ENCODE results near the gene SH3RF3.
"Not testable (repeated sequence)": the region's sequence is repeated elsewhere in the genome, so short reads cannot be mapped to it uniquely, and the experiment has no call there.

Gene SH3RF3

DNA sequence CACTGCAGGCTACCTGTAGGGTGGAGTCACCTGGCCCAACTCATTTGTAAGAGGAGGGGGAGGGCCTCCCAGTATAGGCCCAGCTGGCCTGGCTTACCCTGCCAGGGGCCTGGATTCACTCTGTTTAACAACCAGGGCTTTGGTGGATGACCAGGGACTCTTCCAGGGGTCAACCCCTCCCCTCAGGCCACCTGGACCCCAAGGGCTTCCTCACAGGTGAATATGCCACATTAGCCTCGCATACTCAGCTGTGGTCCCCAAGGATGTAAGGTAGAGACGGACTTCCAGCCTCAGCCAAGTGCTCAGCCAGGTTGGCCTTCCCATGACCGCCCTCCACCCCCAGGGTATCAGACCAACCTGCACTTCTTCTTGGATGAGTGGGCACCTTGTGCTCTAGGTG is 8.8 kb upstream of the SH3RF3 start:
- no peak for DNase-seq

DNA sequence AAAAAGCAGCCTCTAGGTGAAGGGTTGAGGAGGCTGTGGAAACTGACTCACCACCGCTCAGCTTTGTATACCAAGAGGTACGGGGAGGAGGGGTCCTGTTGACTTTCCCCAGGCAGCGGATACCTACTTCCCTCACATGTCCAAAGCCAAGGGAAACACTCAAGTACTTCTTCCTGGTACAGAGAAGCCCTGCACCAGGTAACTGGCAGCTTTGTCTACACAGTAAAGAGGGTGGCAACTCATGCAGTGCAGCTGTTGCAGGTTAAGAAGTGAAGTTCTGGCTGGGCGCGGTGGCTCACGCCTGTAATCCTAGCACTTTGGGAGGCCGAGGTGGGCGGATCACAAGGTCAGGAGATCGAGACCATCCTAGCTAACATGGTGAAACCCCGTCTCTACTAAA is 8.3 kb upstream of the SH3RF3 start:
- DNase-seq: not testable (repeated sequence)

DNA sequence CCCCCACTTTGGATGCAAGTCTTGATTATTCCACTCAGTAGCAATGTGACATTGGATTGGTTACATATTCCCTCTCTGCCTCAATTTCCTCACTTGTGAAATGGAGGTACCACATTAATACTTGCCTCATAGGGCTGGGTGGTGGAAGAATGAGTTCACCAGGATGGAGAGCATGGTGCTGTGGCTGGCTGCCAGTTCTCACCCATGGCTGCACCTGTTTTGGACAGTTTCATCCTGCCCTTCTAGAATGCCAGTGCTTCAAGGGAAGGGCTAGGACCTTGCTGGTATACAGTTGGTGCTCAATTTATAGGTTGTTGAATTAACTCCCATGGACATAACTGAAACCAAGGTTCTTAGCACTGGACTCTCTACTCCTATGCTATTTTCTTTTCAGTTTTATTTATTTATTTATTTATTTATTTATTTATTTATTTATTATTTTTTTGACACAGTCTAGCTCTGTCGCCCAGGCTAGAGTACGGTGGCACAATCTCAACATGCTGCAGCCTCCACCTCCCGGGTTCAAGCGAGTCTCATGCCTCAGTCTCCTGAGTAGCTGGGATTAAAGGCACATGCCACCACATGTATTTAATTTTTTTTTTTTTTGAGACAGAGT is 5.3 kb upstream of the SH3RF3 start:
- no peak for DNase-seq

DNA sequence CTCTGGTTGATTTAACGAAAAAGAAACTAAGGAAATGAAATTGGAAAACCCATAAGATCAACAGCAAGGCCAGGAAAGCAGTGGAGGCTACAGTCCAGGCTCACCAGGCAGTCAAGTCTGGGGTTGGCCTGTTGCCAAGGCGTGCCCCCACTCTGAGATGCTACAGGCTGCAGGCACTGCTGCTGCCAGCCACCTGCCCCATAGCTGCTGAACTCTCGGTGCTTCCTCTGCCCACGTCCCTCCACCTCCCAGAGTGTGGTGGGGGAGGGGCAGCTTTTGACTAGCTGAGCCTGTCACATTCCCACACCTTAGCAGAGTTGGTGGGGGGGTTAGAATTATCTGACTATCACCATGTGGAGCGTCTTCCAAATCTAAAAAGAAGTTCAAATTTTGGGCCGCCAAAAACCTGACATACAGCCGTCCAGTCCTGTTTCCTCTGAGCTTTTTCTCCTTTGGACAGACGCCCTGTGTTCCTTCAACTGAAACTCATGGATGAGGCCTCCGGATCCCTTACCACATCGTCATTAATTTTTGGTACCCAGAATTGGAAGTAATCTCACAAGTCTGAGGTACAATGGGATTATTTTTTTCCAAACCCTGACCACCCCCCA is 3.9 kb upstream of the SH3RF3 start:
- peak; percentile 38 for DNase-seq

DNA sequence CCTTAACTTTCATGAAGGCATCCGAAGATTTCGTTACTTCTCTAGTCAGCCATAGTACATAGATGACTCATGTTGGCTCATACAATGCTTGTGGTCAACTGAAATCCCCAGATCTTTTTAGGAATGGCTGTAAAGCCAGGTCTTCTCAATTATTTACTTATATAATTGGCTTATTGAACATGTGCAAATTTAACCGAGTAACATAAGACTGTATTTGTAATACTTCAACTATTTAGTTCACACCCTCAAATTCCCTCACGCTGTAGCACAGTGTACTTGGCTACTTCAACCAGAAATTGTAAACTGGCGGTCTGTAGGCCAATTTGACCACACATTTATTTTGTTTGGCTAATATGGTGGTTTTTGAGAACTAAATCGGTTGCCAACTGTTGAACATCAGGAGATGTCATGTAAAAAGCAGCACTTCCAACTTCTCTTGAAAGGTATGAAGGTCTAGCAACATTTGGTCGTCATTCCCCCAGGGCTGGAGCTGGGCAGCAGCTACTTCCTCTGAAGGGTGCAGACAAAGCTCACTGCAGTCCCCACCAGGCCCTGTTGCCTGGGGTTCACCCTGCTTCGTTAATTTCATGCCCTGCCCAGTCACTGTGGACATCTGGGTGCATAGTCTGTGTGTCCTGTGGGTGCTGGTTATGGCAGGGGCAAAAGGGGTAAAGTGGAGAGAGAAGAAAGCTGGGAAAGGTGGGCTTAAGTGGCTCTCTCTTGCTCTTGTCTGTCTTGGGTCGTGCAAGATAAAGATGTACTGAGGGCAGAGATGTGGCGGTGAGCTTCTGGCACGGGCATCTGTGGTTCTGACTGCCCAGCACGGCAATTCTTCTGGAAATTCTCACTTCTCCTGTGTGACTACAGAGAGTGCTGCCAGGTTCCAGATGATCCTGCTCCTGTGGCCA is 3.2 kb upstream of the SH3RF3 start:
- no peak for DNase-seq

DNA sequence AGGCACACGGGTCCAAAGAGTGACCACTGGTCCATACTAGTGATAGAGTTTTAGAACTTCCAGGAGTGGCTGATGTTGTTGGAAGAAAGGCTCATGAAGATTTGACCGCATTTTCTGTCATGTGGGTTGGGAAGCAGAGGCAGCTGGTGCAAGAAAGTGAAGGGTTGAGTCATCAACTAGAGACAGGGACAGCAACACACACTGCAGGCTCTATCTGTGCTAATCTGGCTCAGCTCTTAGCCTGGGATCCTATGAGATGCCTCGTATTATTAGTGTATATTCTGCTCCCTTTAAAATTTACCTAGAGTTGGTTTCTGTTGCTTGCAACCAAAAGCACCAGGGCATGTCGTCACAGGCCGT is 2.5 kb upstream of the SH3RF3 start:
- no peak for DNase-seq

DNA sequence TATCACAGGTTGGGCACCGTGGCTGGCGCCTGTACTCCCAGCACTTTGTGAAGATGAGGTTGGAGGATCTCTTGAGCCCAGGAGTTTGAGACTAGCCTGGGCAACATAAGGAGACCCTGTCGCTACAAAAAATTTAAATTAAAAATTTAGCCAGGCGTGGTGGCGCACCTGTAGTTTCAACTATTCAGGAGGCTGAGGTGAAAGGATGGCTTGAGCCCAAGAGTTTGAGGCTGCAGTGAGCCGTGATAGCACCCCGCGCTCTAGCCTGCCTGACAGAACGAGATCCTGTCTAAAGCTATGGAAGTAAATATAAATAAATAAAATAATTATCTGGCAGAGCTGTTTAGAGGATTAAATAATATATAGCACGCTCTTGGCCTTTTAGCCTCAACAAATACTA is 1.4 kb upstream of the SH3RF3 start:
- no peak for DNase-seq

DNA sequence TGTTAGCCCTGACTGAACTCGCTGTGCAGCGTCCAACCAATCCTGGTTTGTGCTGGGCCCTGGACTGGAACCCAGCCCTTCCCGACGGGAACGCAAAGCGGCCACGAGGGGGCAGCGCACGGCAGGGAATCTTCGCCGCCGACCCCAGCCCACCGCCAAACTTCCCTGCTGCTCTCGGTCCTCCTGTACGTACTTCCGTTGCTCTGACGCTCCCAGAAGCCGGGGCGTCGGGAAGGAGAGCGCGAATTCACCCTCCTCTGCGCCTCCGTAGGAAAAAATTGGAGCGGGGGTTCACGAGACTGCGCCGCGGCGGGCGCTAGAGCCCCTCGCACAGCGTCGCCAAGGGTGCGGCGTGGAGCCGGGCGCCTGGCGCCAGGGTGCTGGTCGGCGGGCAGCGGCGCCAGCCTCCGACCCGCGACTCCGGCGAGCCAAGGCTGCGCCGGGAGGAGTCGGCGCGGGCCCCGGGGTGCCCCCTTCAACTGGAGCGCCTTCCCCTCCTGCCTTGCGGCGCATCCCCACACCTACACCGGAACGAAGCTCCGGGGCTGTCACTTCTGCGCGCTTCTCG is 873 bp upstream of the SH3RF3 start:
- DNase-seq: peak; percentile 66

DNA sequence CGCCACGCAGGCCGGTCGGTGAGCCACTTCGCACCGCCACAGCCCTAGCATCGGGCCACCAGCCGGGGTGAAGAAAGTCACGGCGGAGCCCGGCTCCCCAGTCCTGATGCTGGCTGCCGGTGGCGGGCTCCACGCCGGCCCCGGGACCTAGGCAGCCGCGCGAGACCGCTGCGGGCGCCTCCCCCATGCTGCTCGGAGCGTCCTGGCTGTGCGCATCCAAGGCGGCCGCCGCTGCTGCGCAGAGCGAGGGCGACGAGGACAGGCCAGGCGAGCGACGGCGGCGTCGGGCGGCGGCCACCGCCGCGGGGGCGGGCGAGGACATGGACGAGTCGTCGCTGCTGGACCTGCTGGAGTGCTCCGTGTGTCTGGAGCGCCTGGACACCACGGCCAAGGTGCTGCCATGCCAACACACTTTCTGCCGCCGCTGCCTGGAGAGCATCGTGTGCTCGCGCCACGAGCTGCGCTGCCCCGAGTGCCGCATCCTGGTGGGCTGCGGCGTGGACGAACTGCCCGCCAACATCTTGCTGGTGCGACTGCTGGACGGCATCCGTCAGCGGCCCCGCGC is 433 bp downstream of the SH3RF3 start:
- no peak for DNase-seq

DNA sequence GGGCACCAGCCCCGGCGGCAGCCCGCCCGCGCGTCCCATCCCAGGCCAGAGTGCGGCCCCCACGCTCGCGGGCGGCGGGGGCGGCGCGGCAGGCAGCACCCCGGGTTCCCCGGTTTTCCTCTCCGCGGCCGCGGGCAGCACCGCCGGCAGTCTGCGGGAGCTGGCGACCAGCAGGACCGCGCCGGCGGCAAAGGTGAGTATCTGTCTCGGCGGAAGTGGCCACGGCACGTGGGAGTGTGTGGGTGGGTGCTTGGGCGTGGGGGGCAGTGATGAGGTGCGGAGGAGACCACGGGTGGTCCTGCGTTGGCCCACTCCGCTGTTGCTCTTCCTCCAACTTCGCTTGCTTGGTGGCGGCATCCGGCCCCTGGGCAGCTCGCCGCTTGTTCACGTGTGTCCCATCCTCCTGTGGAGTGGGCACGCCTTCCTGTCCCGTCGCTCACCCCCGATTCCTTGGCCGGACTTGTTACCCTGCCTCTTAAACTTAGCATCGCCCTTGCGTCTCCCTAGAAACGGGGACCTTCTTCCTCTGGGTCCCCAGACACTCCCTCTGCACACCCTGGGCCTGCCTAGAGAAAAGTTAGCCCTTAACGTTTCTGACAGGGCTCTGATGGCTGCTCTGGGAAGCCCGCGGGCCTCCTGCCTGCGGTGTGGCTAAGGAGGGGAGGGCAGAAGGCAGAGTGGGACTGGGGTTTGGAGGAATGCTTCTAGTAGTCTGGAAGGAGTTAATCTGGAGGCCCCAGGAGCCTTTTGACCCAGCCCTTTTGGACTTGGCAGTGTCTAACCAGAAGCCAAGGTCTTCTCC is 1.1 kb downstream of the SH3RF3 start:
- DNase-seq: no peak

DNA sequence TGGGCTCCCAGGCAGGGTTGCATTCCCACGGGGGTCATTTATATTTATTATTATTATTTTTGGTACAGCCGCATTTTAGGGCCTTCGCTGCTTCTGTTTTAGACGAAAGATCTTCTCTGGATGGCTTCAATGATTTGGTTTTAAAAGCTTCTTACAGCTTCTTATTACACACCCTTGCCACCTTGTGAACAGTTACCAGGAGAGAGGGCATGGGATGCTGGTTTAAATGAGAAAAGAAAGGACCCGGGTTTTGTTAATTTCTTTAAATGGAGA is 1.7 kb downstream of the SH3RF3 start:
- DNase-seq: no peak

DNA sequence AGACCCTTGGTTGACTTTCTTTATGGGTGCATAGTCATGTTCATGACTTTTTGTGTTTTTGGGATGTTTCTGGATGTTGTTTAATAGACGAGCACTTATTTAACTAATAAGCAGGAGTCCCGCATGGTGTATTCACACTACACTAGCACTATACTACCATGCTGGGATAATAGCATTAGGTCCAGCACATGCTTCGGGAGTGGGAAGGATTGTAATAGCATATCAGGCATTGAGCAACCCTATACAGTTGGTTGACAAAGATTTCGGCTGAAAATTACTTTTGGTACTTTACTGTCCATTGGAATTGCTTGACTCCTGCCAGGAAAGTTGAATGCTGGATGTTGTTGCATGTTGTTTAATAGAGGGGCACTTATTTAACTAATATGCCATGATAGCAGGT is 2.8 kb downstream of the SH3RF3 start:
- no peak for DNase-seq

DNA sequence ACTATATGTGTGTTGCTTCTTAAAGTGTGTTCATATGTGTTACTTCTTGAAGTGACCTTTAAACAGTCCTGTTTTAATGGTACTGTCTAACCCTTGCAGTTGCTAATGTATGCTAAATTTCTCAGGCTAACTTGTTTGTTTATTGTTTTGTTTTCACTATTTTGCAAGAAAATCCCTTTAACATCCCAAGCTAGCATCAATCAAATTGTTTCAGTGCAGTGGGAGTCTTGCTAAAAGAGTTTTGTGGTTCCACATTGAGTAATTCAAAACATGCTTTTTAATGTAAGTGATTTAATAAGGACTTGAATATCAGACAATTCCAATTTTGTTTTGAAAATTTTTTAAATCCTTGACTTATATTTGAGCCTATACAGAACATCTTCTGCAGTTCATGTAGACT is 3.6 kb downstream of the SH3RF3 start:
- DNase-seq: no peak

DNA sequence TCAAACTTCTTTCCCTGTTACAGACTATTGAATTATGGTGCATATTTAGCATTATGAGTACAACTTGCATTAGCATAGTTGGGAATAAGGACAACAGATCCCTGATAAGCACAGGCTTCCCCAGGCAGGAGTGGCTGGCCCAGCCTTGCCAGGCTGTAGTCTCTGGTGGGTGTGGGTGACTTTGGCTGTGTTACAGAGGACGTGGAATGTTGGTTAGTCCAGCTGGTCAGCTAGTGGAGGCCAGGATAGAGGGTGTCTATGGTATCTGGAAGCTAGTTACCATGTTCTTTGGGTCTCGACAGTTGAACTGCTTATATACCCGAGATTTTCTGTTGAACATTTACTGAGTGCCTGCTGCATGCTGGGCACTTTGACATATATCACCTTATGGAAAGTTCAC is 4.7 kb downstream of the SH3RF3 start:
- no peak for DNase-seq

DNA sequence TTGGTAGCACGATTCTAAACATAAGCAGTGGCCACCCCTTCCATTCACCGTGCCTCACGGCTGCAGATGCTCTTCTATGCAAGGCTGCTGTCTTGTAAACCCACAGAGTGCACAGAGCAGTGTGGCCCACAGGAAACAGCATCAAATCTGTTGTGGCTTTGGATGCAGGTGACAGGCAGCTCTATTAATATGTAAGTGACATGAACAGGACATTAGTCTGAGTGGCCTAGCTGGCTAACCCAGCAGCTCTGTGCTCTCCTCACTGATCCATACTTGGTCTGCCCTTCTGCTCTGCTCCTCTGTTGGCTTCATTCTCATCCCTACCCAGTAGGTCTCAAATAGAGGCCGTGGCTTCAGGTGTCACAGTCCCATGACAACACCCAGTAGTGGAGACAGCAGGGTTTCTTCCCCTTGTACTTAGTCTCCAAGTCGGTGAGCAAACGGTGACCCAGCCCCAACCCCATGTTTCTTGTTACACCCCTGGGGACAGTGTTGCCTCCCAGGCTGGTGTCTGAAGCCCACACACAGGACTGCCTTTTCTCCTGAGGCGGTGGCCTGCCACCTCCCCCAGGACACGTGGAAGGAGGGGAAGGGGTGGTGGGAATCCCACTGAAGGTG is 5.8 kb downstream of the SH3RF3 start:
- DNase-seq: no peak

DNA sequence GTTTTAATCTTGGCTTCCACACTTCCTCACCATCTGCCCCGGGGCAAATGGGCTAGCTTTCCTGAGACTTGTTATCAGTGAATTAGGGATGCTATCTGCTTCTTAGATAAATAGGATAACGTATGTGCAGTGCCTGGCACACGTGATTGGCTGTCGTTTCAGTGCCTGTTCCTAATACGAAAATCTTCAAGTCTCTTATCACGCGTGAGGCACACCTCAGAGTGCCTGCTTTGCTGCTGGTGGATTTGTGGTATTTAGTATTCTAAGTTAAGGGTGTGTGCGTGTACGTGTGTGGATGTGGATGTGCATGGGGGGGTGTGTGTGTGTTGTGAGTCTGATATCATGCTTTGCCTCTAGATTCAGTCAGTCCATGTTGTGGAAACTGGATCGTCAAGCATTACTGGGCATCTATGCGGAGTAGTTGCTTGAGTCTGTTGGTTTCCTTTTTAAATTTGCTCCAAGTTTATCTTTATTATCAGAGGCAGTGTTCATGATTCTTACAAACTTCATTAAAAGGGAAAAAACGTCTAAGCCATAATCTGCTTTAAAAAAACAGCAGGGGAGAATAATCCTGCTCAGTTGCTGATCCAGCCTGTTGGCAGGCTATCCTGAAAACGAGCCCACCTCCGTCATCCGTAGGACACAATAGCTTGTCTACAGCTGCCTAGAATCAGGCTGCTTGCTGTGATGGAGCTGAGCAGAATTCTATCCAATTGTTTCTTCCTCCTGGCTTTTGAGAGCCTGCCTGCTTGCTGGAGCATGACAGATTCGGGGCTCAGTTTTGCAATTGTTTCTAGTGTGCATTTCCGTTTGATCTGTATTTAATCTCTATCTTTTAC is 6.6 kb downstream of the SH3RF3 start:
- peak; percentile 53 for DNase-seq

DNA sequence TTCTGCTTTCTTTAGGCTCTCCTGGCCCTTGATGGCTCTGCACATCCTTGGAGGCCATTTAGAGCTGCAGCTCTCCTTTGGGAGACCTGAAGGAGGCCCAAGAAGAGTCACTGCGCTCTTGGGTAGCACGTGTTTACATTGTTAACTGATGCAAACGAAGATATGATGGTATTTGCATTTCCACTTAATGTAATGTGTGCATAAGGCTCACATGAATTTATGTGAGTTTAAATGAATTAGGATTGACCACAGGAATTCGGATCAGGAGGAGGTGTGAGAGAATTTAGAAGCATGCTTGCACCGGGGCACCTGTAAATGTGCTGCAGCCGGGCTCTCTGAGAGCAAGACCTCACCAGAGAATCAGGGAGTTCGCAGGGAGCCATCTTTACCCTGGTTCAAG is 7.5 kb downstream of the SH3RF3 start:
- DNase-seq: no peak

DNA sequence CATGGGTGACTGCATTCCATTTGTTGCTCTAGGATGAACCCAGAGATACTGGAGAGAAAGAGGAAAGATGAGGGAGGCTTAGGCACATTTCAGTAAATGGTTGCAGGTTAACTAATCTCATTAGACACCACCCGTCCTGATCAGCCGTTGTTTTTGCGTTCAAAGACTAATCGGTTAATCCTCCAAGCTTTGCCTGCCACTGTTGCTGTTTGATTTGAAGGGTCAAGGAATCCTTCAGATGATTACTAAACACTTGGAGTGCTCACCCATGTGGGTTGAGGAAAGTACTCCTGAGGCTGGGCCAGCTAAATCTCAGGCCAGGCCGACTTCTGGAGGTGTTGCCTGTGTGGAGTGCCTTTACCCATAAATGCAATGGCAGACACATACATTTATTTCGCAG is 8.6 kb downstream of the SH3RF3 start:
- no peak for DNase-seq

DNA sequence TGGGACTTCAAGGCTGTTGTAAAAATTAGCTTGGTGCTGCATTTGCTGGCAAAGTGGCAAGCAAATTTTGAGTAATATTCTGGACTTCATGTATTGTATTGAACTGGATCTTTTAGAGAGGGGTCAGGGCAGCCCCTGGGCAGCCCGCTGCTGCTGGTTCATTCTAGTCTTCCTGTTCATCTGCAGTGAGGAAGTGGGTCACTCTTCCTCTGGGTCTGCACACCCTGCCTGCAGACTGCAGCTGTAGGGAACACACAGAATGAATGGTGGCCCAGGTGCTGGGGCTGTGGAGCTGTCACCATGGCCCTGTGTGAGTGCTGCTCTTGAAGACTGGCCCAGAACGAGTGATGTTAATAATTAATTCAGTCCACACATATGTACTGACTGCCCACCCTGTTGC is 9.4 kb downstream of the SH3RF3 start:
- no peak for DNase-seq

DNA sequence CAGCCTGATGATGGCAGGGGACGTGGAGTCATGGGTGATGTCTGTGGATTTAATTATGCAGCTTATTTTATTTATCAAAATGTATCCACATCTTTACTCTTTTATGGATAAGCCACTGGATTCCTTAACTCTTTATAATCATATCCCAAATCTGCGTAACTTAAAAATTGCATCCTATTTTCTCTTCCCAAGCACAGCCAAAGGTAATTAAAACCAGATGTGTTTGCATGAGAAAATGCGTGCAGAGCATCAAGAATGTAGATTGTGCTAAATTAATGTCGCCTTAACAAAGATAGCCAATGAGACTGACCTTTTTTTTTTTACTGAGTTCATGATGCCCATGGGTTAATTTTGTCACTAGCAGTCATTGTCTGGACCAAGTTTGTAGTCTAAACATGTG is 10.0 kb downstream of the SH3RF3 start:
- no peak for DNase-seq

DNA sequence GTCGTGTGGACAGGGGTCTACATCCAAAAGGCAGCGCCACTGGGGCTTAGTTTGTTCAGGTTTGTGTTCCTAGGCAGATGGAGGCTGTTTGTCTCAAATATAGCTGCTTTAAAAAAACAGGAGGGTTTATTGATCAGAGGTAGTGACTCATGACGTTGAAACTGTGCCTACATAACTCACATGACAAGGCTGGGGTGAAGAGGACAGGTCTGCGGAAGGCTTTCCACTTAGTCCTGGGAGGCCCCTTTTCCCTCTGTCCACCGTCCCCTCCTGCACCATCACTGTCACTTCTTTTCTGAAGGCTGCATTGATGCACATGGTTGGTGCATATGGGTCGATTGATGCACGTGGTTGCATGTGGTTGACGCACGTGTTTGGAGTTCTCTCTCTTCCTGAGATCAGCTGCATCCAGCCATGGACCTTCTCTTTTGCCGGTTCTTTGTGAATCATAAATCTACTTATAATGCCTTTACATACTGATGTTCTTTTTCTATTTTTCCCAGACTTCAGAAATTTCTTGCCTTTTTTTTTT is 10.9 kb downstream of the SH3RF3 start:
- no peak for DNase-seq

Data from NCI-H1105 treated with DMSO at 0.1 percent for 48 hours (cell line).